COLO829 (cell line): ENCODE results near the gene PLA2G2F.

ENCODE experiments used
- DNase-seq: peaks from one replicate; pipeline ENCODE4 v3.0.0; 2012; ENCODE audit warnings: low spot score

Gene PLA2G2F

GRCh38 chr1:20138961-20139550, at the start of gene PLA2G2F:
TSS of gene PLA2G2F (plus strand) at chr1:20139323. CDS start at chr1:20139428, 105 bp downstream.
- no peak for DNase-seq

- DNase-seq: no peak
Observed at GRCh38 chr1:20089328-20090077, 49.6 kb upstream of the PLA2G2F start.

- DNase-seq: no peak
Observed at GRCh38 chr1:20090119-20090518, 49.0 kb upstream of the PLA2G2F start.

- DNase-seq: no peak
Observed at GRCh38 chr1:20090641-20091040, 48.5 kb upstream of the PLA2G2F start.

GRCh38 chr1:20093303-20093702, 45.8 kb upstream of the PLA2G2F start:
- no peak for DNase-seq

- DNase-seq: no peak
Observed at GRCh38 chr1:20093940-20094391, 45.2 kb upstream of the PLA2G2F start.

- no peak for DNase-seq
Observed at GRCh38 chr1:20095564-20096434, 43.3 kb upstream of the PLA2G2F start.

GRCh38 chr1:20096840-20097447, 42.2 kb upstream of the PLA2G2F start:
- no peak for DNase-seq

- no peak for DNase-seq
Observed at GRCh38 chr1:20099533-20099932, 39.6 kb upstream of the PLA2G2F start.

- peak; percentile 61 for DNase-seq
Observed at GRCh38 chr1:20100632-20101355, 38.3 kb upstream of the PLA2G2F start.

- DNase-seq: peak; percentile 25
Observed at GRCh38 chr1:20102875-20103274, 36.2 kb upstream of the PLA2G2F start.

GRCh38 chr1:20105856-20106255, 33.3 kb upstream of the PLA2G2F start:
- no peak for DNase-seq

GRCh38 chr1:20107351-20107750, 31.8 kb upstream of the PLA2G2F start:
- DNase-seq: no peak

GRCh38 chr1:20107796-20108195, 31.3 kb upstream of the PLA2G2F start:
- no peak for DNase-seq

GRCh38 chr1:20108366-20109123, 30.6 kb upstream of the PLA2G2F start:
- DNase-seq: no peak

GRCh38 chr1:20109223-20109856, 29.8 kb upstream of the PLA2G2F start:
- no peak for DNase-seq

GRCh38 chr1:20110679-20111078, 28.4 kb upstream of the PLA2G2F start:
- peak; percentile 78 for DNase-seq

GRCh38 chr1:20111452-20111851, 27.7 kb upstream of the PLA2G2F start:
- no peak for DNase-seq

GRCh38 chr1:20112279-20113000, 26.7 kb upstream of the PLA2G2F start:
- DNase-seq: no peak
